Neuronal stem cell (in vitro differentiated cells): Measurements from ENCODE around the gene MARS1.
"Not testable (repeated sequence)": the region's sequence is repeated elsewhere in the genome, so short reads cannot be mapped to it uniquely, and the experiment has no call there.

Experiments used
- DNase-seq: peaks from one replicate; pipeline ENCODE4 v3.0.0-alpha.2; 2013; ENCODE audit warnings: low spot score
- H2AFZ ChIP-seq: one replicate; pipeline ENCODE4 v1.6.1; 2013; ENCODE audit warnings: mild to moderate bottlenecking, low read length, inconsistent platforms
- H2AK5ac ChIP-seq: 2 replicates; pipeline ENCODE4 v1.6.1; 2013; ENCODE audit warnings: low read depth, mild to moderate bottlenecking, inconsistent platforms, low read length, moderate library complexity, mixed read lengths
- H2BK120ac ChIP-seq: 2 replicates; pipeline ENCODE4 v1.6.1; 2013; ENCODE audit warnings: low read depth, mild to moderate bottlenecking, inconsistent platforms, low read length, moderate library complexity, mixed read lengths
- H2BK12ac ChIP-seq: one replicate; pipeline ENCODE4 v1.6.1; 2013; ENCODE audit warnings: low read length, inconsistent platforms
- H2BK15ac ChIP-seq: 2 replicates; pipeline ENCODE4 v1.6.1; 2013; ENCODE audit warnings: mild to moderate bottlenecking, low read length, inconsistent platforms, mixed read lengths
- H2BK5ac ChIP-seq: one replicate; pipeline ENCODE4 v1.6.1; 2013; ENCODE audit warnings: inconsistent platforms, mild to moderate bottlenecking, low read length, moderate library complexity
- H3K14ac ChIP-seq: one replicate; pipeline ENCODE4 v1.6.1; 2013; ENCODE audit warnings: low read length, inconsistent platforms
- H3K18ac ChIP-seq: 2 replicates; pipeline ENCODE4 v1.6.1; 2013; ENCODE audit warnings: low read length, inconsistent platforms
- H3K23ac ChIP-seq: 2 replicates; pipeline ENCODE4 v1.6.1; 2013; ENCODE audit warnings: low read depth, mild to moderate bottlenecking, mixed read lengths, low read length, inconsistent platforms; ENCODE audit not compliant: poor library complexity
- H3K27ac ChIP-seq: replicated peaks from 3 replicates; pipeline ENCODE4 v1.5.1; 2013; ENCODE audit warnings: low read length, inconsistent platforms
- H3K27me3 ChIP-seq, 3 experiments: 2 replicates each; pipeline ENCODE4 v1.6.1; 2013; ENCODE audit warnings: low read length in 3 of 3, mild to moderate bottlenecking in 2 of 3, inconsistent platforms in 1 of 3, low read depth in 1 of 3, mixed read lengths in 1 of 3, moderate library complexity in 1 of 3; ENCODE audit not compliant: control insufficient read depth in 3 of 3, insufficient read depth in 3 of 3
- H3K36me3 ChIP-seq, 2 donors: replicated peaks in 1 of 2; 2 replicates each; pipeline ENCODE4 v1.6.1; 2013; ENCODE audit warnings: low read length in 2 of 2; ENCODE audit not compliant: control insufficient read depth in 2 of 2, insufficient read depth in 2 of 2
- H3K4ac ChIP-seq: 2 replicates; pipeline ENCODE4 v1.6.1; 2013; ENCODE audit warnings: inconsistent platforms, mild to moderate bottlenecking, low read length, moderate library complexity
- H3K4me1 ChIP-seq, 2 donors: 1 replicate in 1 of 2; 2 replicates in 1 of 2; pipeline ENCODE4 v1.6.1; 2013; ENCODE audit warnings: low read length in 2 of 2, low read depth in 1 of 2; ENCODE audit not compliant: control insufficient read depth in 2 of 2, insufficient read depth in 1 of 2
- H3K4me2 ChIP-seq: one replicate; pipeline ENCODE4 v1.6.1; 2013; ENCODE audit warnings: mild to moderate bottlenecking, low read length, inconsistent platforms; ENCODE audit not compliant: insufficient read depth, poor library complexity, severe bottlenecking
- H3K4me3 ChIP-seq, 2 donors: 2 replicates each; pipeline ENCODE4 v1.5.1; 2013; ENCODE audit warnings: low read length in 2 of 2, mild to moderate bottlenecking in 2 of 2, inconsistent platforms in 1 of 2, moderate library complexity in 1 of 2
- H3K79me1 ChIP-seq: one replicate; pipeline ENCODE4 v1.6.1; 2013; ENCODE audit warnings: low read depth, mild to moderate bottlenecking, inconsistent platforms, low read length, moderate library complexity
- H3K9ac ChIP-seq: one replicate; pipeline ENCODE4 v1.6.1; 2013; ENCODE audit warnings: mild to moderate bottlenecking, low read depth, low read length, inconsistent platforms; ENCODE audit not compliant: poor library complexity
- H3K9me3 ChIP-seq, 2 donors: replicated peaks in 1 of 2; 2 replicates each; pipeline versions ENCODE3 to v1.6.1; 2013; ENCODE audit warnings: low read length in 2 of 2, mild to moderate bottlenecking in 2 of 2, inconsistent platforms in 1 of 2, low read depth in 1 of 2, mixed read lengths in 1 of 2, moderate library complexity in 1 of 2; ENCODE audit not compliant: control insufficient read depth in 2 of 2, insufficient read depth in 1 of 2
- H4K8ac ChIP-seq: one replicate; pipeline ENCODE4 v1.6.1; 2013; ENCODE audit warnings: low read depth, mild to moderate bottlenecking, inconsistent platforms, low read length, moderate library complexity
- H4K91ac ChIP-seq: one replicate; pipeline ENCODE4 v1.6.1; 2013; ENCODE audit warnings: low read length, low read depth, mild to moderate bottlenecking, inconsistent platforms; ENCODE audit not compliant: poor library complexity
- WGBS, 2 donors: extraction: QIAGEN DNeasy Blood & Tissue Kit; methylation state at CpG; one replicate each; pipeline ENCODE4 v1.1.7; 2013; ENCODE audit warnings: missing lambda C conversion rate in 2 of 2, mixed read lengths in 1 of 2; ENCODE audit not compliant: insufficient read length in 2 of 2, insufficient replicate concordance in 1 of 2; ENCODE audit errors: extremely low coverage in 2 of 2; 5-methylcytosine and 5-hydroxymethylcytosine counted together

MARS1 gene

DNA sequence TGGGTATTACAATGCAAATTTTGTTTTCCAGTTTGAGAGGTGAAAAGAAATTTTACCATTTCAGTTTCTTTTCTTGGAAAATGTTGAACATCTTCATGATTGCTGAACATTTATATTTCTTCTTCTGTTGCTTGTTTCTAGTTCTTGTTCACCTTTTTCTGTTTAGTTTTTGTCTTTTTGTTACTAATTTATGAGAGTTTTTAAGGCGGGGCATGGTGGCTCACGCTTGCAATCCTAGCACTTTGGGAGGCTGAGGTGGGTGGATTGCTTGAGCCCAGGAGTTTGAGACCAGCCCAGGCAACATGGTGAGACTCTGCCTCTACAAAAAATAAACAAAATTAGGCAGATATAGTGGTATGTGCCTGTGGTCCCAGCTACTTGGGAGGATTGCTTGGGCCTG lies 72.6 kb downstream of the MARS1 start:
- Histone ChIP-seq H2BK5ac (no peak overlapping the region), H3K36me3 (no peaks in the 10 kb centered on the region), H2BK15ac (no peak overlapping the region), H3K27ac (no peak overlapping the region), H4K8ac (no peak overlapping the region), H3K9me3 (no peaks in the 10 kb centered on the region), H3K4me2 (no peak overlapping the region), H3K79me1 (peaks cover 2% of the 10 kb centered on the region), H2AFZ (no peak overlapping the region), H2BK120ac (no peak overlapping the region), H3K4ac (no peak overlapping the region), H2AK5ac (no peak overlapping the region), H3K23ac (no peak overlapping the region), H3K14ac (no peak overlapping the region), H3K4me3 (no peak overlapping the region), H3K4me1 (no peaks in the 10 kb centered on the region), H2BK12ac (no peak overlapping the region), H3K18ac (no peak overlapping the region), H4K91ac (no peak overlapping the region), H3K27me3 (no peaks in the 10 kb centered on the region), H3K9ac (no peak overlapping the region)
- DNase-seq: no peak
- no CpG with 5 or more reads among the region's 2 CpGs for WGBS, 2 donors

DNA sequence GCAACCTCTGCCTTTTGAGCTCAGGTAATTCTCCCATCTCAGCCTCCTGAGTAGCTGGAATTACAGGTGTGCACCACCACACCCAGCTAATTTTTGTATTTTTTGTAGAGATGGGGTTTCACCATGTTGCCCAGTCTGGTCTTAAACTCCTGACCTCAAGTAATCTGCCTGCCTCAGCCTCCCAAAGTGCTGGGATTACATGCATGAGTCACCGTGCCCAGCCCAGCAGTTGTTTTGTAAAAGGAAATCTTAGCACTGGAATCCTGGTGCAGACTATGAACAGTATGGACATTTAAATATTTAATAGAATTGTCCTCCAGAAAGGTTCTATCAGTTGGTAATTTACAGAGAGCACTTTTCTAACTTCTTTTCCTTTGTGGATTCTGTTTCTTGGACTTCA lies 73.2 kb downstream of the MARS1 start:
- not testable (repeated sequence) for H2BK120ac ChIP-seq, H3K9ac ChIP-seq, H3K18ac ChIP-seq, H3K36me3 ChIP-seq, H2AK5ac ChIP-seq, DNase-seq, H3K4me3 ChIP-seq, H3K4ac ChIP-seq, H3K4me2 ChIP-seq, H3K9me3 ChIP-seq, H3K23ac ChIP-seq, H3K27me3 ChIP-seq, H3K79me1 ChIP-seq, H4K8ac ChIP-seq, H3K27ac ChIP-seq, H2AFZ ChIP-seq, H2BK12ac ChIP-seq, H3K4me1 ChIP-seq, H3K14ac ChIP-seq, H4K91ac ChIP-seq, H2BK15ac ChIP-seq, H2BK5ac ChIP-seq
- WGBS, 2 donors: no CpG with 5 or more reads among the region's 1 CpG

DNA sequence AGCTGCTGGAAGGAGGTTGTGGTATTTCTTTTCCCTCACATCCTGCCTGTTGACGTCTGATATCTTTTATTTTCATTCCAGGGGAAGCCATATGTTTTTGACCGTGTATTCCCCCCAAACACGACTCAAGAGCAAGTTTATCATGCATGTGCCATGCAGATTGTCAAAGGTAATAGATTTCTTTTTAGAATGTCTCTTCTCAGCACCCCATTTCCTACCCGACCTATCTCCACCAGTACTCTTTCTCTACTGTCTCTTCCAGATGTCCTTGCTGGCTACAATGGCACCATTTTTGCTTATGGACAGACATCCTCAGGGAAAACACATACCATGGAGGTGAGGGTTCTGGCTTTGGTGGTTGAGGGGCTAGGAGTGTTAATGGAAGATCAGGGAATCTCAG lies 75.5 kb downstream of the MARS1 start:
- Histone ChIP-seq H3K14ac (no peak overlapping the region), H2BK15ac (no peak overlapping the region), H3K27ac (no peak overlapping the region), H3K79me1 (peaks cover 2% of the 10 kb centered on the region), H3K4me3 (no peak overlapping the region), H3K27me3 (no peaks in the 10 kb centered on the region), H2BK5ac (no peak overlapping the region), H3K18ac (no peak overlapping the region), H3K4me1 (no peaks in the 10 kb centered on the region), H3K23ac (no peak overlapping the region), H3K9me3 (no peaks in the 10 kb centered on the region), H2AK5ac (no peak overlapping the region), H4K8ac (no peak overlapping the region), H3K36me3 (peaks cover 0 to 2% of the 10 kb centered on the region in 2 donors), H2BK12ac (no peak overlapping the region), H3K4ac (no peak overlapping the region), H3K9ac (no peak overlapping the region), H4K91ac (no peak overlapping the region), H2AFZ (no peak overlapping the region), H3K4me2 (no peak overlapping the region), H2BK120ac (no peak overlapping the region)
- no peak for DNase-seq
- WGBS, 2 donors: no CpG with 5 or more reads among the region's 4 CpGs

DNA sequence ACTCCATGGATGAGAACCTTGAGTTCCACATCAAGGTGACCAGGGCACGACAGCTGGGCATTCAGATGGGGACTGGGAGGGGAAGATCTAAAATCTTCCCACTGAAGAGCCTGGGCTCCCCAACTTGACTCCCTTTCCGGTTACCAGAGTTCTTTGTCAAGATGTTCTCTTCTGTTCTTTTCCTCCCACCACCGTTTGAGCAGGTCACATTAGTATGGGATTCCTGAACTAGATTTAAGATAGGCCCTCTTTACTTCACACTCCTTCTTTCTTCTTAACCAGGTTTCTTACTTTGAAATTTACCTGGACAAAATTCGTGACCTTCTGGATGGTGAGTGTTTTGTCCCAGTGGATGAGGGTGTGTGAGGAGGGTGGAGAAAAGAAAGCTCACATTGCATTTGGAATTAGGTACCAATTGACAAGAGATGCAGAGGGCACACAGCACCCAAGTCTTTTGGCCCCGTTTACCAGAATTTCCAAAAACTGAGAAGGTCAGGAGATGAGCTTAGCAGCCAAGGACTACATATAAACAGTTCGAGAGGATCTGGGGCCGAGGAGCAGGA lies 76.4 kb downstream of the MARS1 start:
- no peak overlapping the region for H3K18ac ChIP-seq
- H2BK120ac ChIP-seq: no peak overlapping the region
- H4K8ac ChIP-seq: no peak overlapping the region
- peaks cover 0 to 2% of the 10 kb centered on the region in 2 donors for H3K9me3 ChIP-seq
- DNase-seq: no peak
- no peak overlapping the region for H3K23ac ChIP-seq
- no CpG with 5 or more reads among the region's 7 CpGs for WGBS, 2 donors
- H2AFZ ChIP-seq: no peak overlapping the region
- H3K36me3 ChIP-seq: peaks cover 3 to 6% of the 10 kb centered on the region in 2 donors
- peaks cover 2% of the 10 kb centered on the region for H3K79me1 ChIP-seq
- H3K27me3 ChIP-seq: no peaks in the 10 kb centered on the region
- H3K4me3 ChIP-seq: no peak overlapping the region
- no peak overlapping the region for H3K27ac ChIP-seq
- H2AK5ac ChIP-seq: no peak overlapping the region
- H2BK12ac ChIP-seq: no peak overlapping the region
- no peak overlapping the region for H3K4me2 ChIP-seq
- H2BK5ac ChIP-seq: no peak overlapping the region
- no peak overlapping the region for H4K91ac ChIP-seq
- no peak overlapping the region for H3K4ac ChIP-seq
- no peaks in the 10 kb centered on the region for H3K4me1 ChIP-seq
- no peak overlapping the region for H2BK15ac ChIP-seq
- no peak overlapping the region for H3K9ac ChIP-seq
- H3K14ac ChIP-seq: no peak overlapping the region
